ENCODE results near the gene NKG7.

NKG7 gene

DNA sequence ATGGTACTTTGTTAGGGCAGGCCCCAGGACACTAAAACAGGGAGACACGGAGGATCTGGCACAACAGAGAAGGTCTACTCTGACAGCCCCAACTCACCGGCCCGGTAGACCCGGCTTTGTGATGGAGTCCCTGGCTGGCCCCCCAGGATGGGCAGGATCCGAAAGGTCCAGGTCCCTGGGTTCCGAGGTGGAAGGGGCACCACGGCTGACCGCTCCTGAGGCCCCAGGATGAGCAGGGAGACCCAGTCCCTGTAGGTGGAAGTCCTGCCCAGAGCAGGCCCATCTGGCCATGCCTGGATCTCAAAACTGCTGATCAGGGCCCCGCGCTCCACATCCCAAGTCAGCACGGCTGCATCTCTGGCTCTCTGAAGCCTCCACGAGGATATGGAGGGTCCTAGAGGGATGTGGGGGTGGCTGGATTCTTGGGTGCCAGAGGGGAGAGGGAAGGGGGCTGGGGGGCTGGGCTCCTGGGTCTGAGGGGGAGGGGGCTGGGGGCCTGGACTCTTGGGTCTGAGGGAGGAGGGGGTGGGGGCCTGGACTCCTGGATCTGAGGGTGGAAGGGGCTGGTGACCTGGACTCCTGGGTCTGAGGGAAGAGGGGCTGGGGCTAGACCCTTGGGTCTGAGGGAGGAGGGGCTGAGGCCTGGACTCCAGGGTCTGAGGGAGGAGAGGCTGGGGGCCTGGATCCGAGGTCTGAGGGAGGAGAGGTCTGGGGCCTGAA lies 35.2 kb downstream of the NKG7 start:
- no peak for DNase-seq (ENCODE audit: low read depth)

DNA sequence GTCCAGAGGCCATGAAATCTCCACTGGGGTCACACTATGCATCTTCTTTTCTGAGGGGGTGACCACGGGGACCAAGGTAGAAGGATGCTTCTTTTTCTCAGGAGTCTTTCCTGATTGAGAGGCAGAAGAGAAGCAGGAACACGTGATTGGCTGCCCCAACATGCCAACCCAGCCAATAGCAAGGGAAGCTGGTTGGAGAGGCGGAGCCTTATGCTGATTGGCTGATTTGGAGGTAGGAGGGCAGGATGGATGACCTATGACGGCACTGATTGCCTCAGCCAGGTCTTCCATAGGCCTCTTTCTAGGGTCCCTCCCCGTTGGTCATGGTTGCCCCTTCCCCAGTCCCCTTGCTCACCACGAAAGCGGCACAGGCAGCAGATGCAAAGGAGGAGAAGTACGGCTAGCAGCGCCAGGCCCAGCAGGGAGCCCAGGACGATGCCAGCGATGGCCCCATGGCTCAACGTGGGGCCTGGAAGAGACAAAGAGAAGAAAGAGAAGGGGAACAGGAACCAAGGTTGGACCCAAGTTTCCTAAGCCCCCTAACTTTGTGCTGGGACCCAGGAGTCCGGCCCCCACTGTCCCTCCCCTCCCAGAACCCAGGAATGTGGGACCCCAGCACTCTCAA lies 38.5 kb downstream of the NKG7 start:
- DNase-seq (ENCODE audit: low read depth): no peak

DNA sequence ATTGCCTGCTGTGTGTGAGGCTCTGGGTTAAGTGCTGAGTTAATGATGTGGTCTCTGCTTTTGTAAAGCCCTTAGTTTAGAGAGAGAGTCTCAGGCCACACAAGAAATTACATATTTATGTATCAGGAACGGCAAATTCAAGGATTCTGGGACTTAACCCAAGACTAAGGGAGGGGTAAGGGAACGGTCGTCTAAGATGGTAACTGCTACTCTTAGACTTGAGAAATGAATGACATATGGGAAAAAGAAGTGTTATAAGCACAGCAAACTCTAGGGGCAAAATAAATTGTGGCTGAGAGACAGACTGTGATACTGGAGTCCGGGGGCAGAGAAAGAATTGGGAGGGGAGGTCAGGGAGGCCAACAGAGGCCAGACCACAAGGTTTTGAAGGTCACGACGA lies 40.7 kb downstream of the NKG7 start:
- DNase-seq (ENCODE audit: low read depth): no peak

- no peak for DNase-seq (ENCODE audit: low read depth)
These were observed 41.3 kb downstream of the NKG7 start for GRCh38 chr19:51331193-51331592.

DNA sequence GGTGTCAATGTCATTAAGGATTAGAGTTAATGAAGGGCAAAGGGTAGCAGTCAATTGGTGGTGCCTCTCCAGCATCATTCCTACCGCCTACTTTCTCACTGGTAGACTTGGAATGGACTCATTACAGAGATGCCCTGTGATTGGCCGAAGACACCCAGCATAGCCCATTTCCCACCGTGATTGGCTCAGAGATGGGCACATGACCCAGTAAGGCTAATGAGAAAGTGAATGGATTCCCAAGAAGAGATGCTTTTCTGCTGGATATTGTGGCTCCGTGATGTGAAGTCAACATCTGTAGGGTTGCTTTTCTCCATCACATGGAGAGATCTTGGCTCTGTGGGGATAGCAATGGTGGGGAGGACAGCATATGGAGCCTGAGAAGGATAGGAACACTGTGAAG lies 42.1 kb downstream of the NKG7 start:
- DNase-seq (ENCODE audit: low read depth): no peak

DNA sequence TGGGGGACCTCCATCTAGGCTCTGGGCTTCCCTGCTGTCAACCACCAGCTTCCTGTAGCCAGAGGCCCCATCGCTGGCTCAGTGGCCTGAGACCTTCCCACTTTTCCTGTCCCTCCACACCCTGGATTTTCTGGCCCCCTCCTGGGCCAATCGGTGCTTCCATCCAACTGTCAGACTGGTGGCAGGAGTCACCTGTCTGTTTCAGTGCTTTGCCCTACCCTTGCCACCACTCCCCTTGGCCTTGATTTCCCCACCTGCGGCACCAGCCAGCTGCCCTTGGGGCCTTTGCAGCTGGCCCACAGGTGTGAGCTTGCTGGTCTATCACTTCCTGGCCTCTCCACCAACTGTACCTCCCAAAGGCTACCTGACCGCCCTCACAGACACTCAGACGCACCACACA lies 43.0 kb downstream of the NKG7 start:
- no peak for DNase-seq (ENCODE audit: low read depth)

DNA sequence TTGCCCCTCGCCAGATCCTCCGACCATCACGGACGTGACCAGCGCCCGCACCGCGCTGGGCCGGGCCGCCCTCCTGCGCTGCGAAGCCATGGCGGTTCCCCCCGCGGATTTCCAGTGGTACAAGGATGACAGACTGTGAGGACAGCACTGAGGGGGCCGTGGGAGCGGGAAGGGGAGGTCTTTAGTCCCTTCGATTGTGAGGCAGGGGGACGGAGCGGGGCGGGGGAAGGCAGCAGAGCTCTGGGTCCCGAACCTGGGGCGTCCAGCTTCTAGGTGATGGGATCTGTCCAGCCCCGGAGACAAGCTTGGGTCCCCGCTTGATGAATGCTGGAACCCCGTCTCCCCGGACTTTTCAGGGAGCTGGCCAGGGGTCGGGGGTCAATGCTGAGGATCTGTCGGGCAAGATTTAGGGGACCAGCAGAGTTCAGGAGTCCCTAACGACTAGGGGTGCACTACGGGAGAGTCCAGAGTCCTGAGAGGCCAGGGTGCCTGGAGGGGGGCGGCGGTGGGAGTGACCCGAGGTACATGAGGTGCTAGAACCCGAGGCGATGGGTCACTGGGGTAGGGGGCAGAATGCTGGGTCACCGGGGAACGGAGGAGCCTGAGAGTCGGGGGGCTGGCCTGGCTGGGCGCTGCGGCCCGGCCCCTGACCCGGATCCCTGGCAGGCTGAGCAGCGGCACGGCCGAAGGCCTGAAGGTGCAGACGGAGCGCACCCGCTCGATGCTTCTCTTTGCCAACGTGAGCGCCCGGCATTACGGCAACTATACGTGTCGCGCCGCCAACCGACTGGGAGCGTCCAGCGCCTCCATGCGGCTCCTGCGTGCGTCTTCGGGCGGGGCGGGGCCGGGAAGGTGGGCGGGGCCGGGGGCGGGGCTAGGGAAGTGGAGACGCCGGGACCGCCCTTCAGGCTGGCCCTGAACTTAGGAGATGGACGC lies 45.1 kb downstream of the NKG7 start:
- DNase-seq (ENCODE audit: low read depth): no peak

GRCh38 chr19:51326216-51327065 lies 46.0 kb downstream of the NKG7 start:
- no peak for DNase-seq (ENCODE audit: low read depth)

DNA sequence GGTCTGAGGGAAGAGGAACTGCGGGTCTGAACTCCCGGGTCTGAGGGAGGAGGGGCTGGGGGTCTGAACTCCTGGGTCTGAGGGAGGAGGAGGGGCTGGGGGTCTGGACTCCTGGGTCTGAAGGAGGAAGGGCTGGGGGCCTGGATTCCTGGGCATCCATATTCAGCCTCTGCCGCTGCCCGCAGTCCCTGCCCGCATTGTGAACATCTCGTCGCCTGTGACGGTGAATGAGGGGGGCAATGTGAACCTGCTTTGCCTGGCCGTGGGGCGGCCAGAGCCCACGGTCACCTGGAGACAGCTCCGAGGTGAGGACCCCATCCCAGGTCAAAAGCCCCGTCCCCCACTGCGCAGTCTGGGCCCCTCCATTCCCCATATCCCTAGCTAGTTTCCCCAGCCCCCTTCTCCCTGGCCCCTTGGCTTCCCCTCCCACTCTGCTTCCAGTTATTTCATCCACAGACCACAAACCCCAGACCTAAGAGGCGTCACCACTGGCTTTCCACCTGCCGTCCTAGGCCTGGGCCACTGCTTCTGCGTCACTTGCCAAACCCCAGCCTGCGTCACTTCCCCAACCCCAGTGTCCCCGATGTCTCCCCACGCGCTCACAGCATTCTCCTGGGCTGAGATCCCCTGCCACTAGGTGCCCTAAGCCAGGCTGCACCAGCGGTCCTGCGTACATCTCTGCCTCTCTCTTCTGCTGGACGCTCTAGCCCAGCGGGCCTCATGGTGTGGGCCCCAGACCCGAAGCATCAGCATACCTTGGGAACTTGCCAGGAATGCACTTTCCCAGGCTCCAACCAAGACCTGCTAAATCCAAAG lies 47.1 kb downstream of the NKG7 start:
- no peak for DNase-seq (ENCODE audit: low read depth)

GRCh38 chr19:51324167-51324481 lies 48.3 kb downstream of the NKG7 start:
- no peak for DNase-seq (ENCODE audit: low read depth)

GRCh38 chr19:51323481-51324166 lies 48.8 kb downstream of the NKG7 start:
- DNase-seq (ENCODE audit: low read depth): no peak

DNA sequence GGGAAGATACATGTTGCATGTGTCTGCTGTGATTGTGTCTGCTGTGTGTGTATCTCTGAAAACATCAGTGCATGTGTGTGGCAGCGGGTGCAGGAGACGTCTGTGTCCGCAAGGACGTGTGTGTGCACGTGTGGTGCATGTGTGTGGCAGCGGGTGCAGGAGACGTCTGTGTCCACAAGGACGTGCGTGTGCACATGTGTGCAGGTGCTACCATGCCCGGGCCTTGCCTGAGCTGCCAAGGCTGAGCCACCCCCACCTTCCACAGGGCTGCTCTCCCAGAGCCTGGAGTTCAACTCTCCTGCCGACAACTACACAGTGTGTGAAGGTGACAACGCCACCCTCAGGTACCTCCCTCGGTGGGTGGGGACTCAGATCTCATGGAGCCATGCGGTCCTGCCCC lies 50.7 kb downstream of the NKG7 start:
- no peak for DNase-seq (ENCODE audit: low read depth)

Measured in stimulated activated CD8-positive, alpha-beta memory T cell treated with anti-CD3 and anti-CD28 coated beads, Interleukin-12 subunit alpha, Interleukin-12 subunit beta, amount 100 ng/mL, for 4 hours (primary cell).